Effector CD8-positive, alpha-beta T cell (primary cell): Measurements from ENCODE around the gene HENMT1.
"Not testable (repeated sequence)": the region's sequence is repeated elsewhere in the genome, so short reads cannot be mapped to it uniquely, and the experiment has no call there.

Experiments
- DNase-seq: peaks from one replicate; lab custom pipeline; 2025; lab: John Stamatoyannopoulos, UW
- total RNA-seq, 4 experiments: gene quantifications; one replicate each; lab custom pipeline; 2026; lab: John Stamatoyannopoulos, UW

Gene HENMT1
- 30.6 to 60.5 (median 42.2) reads per million in 4 experiments for total RNA-seq

DNA sequence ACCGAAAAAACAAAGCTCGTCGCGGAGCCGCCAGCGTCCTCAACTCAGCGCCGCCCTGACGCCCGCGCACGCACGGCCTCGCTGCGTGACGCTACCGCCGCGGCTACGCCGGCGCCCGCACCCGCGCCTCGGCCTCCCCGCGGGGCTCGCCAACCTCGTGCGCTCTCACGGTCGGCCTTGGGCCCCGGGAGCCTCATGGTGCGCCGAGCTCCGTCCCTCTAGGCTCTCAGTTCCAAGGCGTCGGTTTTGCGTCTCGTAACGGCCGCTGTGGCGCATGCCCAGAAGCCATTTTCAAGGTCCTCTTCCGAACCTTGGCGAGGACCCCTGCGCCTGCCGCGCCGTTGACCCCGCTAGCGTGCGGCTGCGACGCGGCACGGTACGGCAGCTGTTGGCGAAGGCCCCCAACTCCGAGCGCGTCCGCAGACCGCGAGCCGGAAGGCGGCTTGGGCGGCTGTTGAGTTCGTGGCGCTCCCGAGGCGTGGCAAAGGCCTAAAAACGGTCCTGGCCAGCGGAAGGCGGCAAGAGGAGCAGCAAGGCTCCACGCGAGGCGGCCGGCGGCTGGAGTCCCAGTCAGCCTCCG, at the start of gene HENMT1:
Gene HENMT1, minus strand, starts transcription at position 64 of the 580 bp plus-strand sequence. CDS start 1,209 bp downstream, outside the sequence.
- peak; percentile 71 for DNase-seq

DNA sequence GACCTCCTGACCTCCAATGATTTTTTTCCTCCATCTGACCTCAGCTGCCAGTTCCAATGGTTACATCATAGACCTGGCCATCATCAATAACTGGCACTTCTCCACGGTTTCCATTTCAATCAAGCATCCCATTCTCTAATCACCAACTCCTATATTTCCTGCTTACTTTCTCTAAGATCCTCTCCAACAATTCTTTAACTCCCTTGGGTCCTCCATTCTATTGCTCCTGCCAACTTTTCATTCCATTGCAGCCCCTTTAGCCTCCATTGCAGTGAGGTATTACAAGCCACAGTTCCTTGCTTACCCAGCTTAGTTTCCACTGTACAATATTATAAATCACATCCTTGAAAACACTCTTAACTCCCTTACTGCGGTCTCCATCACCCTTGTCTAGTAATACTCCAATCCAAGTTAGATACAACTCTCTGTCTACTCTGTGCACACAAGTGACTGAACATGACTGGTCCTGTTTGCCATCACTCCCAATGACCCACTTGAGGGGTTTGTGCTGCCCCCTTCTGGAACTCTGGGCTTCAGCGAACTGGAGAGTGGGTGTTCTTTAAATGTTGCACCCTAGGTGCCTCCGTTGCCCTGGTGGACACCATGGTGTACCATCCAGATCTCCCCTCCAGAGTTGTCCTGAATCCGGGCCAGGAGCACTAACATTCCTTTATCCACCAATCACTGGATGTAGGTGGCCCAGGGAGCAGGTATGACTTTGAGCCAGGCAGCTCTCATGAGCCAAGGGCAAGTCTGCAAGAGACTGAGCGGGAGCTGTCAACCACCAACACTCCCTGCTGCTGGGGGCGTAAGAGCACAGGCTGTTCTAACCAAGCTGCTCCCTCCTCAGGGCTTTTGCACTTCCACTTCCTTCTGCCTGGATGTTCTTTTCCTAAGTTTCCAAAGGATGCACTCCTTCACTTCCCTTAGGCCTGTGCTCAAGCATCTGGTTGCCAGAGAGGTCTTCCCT, 48.1 kb upstream of the HENMT1 start:
- peak; percentile 43 for DNase-seq

GRCh38 chr1:108706643-108707042, 45.8 kb upstream of the HENMT1 start:
- no peak for DNase-seq

- no peak for DNase-seq
Measured at GRCh38 chr1:108704496-108704895, 43.6 kb upstream of the HENMT1 start.

GRCh38 chr1:108703939-108704338, 43.0 kb upstream of the HENMT1 start:
- no peak for DNase-seq

DNA sequence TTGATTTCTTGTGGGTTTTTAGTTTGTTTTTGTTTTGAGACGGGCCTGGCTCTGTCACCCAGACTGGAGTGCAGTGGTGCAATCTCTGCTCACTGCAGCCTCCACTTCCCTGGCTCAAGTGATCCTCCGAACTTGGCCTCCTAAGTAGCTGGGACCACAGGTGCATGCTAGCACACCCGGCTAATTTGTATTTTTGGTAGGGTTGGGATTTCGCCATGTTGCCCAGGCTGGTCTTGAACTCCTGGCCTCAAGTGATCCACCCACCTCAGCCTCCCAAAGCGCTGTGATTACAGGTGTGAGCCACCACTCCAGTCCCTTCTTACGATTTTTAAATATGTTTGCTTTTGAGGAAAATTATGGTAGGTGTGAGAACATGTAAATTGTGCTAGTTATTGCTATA, 41.2 kb upstream of the HENMT1 start:
- not testable (repeated sequence) for DNase-seq

- no peak for DNase-seq
Measured at GRCh38 chr1:108701176-108701849, 40.4 kb upstream of the HENMT1 start.

GRCh38 chr1:108699375-108700332, 38.8 kb upstream of the HENMT1 start:
- DNase-seq, result no peak

DNA sequence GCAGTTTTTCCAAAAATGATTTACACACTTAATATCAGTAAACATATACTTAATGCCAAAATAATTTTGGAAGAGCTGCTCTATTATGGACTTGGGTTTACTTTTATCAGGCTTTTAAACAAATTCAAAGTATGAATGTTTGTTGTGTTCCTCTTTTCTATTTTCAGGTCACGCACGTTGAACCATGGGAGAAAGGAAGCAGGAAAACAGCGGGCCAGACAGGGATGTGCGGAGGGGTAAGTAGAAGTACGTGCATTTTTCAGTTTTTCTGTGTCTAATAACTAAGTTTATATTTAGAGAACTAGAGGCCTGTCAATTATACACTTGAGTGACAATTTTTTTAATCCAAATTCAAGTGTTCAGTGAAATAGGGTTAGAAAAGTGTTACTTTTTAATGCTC, 34.6 kb upstream of the HENMT1 start:
- DNase-seq, result no peak

DNA sequence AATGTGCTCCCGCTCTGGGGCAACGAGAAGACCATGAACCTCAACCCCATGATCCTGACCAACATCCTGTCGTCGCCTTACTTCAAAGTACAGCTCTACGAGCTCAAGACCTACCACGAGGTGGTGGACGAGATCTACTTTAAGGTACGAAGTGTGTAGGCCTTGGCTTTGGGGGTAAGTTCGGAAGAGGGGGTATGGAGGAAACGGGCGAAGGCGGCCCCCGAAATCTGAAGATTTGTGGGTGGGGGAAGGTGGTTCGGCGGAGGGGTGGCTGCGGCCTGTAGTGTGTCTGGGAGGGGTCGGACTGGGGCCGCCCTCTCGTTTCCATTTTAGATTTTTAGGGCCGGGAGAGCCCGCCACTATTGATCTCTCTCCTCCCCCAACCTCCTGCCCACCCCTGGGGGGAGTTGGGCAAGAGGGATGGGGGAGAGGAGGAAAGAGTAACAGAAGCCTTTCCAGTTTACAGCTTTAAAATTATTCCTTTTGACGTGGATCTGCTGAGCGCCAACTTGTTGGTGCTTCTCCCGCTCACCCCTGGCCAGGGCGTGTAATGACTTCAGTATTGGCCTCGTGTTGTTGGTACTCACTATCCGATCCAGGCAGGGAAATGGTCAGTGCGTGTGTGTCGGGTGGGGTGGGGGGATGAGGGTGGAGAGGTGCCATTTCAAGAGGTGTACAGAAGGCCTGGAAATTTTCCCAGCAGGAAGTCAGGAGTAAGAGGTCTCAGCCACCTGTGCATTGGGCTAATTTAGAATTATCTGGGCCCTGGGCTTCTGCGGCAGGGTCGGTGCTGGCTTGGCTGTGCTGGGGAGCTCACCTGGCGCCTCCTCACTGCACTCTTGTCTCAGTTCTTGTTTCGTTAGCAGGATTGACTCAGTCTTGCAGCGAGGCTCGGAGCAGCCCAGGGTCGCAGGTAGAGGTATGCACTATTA, 32.1 kb upstream of the HENMT1 start:
- DNase-seq, result peak; percentile 74

DNA sequence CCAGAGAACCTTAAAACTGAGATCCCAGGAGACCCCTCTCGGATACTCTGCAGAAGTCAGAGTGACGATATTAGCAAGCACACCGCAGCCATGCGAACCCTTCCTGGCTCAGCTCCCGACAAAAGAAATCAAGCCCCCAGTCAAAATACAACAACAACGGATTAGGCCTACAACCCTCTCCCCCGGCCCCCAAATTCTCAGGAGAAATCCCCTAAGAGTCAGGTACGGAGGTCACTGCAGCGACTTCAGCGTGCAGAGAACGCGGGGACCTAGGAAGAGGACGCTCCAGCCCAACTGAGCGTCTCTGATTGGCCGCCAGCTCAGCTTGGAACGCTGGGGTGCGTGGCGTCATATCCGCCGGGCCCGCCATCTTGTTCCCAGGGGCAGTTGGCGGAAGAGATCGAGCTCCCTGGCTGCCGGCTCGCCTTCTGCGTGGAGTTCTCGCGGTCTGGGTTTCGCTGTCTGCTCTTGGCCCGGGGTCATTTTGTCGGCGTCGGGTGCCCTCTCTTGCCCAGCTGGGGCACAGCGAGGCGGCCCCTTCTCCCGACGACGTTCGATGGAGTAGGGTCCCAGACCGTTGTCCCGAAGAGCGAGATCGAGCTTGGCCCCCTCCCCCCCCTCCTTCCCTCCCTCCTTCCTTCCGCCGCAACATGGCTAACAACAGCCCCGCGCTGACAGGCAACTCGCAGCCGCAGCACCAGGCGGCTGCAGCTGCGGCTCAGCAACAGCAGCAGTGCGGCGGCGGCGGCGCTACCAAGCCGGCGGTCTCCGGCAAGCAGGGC, 31.2 kb upstream of the HENMT1 start, which contains the start of gene PRPF38B:
Gene PRPF38B, plus strand, starts transcription at position 369 of the 782 bp plus-strand sequence. Its CDS starts 282 bp downstream, at position 651.
- DNase-seq, result peak; percentile 87

DNA sequence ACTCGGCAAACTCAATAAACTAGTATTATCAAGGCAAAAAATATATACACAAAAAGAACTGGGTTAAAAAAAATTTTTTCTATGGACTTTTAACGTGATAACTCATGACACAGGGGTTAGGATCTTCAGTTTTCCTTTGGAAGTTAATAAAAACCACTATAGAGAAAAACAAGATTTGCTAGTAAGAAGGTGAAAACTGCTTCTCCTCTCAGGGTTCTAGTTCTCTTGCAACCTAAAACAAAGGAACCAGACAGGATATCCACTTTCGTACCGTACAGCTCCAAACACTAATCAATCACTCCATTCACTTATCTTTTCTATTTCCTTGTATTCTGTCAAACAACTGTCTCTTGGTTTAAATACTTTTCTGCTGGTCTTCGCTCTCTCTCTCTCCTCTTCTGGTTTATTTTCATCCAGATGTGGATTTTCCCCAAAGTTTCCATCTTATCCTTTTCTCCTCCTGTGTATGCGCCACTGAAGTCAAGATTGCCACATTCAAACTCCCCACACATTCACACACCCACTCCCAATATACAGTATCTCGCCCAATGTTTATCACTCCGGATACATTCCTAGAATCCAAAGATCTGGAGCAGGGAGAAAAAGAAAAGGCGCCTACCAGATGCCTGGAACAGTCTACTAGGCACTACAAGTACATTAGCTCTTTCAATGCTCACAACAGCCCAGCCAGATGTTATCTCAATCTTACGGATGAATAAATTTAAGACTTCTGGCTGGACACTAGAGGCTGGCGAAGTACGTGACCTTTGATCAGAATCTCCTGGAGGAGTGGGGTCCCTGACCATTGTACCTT, 30.4 kb upstream of the HENMT1 start:
- DNase-seq, result no peak

DNA sequence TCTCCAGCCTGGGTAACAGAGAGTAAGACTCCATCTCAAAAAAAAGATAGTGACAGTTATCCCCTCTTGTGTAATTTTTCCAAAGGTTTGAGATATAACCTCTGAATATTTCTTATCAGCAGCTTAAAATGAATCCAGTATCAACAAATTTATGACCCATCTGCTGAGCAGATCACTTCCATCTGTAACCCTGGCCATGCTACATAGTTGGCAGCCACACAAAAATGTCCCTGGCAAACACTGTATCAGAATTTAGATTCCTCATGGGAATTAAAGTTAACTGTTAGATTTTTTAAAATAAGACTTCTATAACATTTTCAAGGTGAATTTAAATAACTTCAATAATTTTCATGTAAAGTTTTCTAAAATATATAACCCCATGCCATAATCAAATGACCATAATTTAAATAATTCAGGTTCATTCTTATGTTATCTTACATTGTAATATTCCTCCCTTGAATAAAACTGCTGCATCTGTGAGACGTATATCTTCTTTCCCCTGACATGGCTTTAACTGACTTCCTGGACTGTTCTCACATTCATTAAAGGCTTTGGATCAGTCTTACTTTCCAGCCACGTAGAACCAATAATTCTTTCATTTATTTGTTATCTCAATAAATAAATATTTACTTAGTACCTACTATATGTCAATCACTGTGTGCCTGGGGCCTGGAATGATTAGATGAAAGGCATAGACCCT, 25.9 kb upstream of the HENMT1 start:
- DNase-seq, result no peak

- DNase-seq, result no peak
Measured at GRCh38 chr1:108685529-108685928, 24.6 kb upstream of the HENMT1 start.

DNA sequence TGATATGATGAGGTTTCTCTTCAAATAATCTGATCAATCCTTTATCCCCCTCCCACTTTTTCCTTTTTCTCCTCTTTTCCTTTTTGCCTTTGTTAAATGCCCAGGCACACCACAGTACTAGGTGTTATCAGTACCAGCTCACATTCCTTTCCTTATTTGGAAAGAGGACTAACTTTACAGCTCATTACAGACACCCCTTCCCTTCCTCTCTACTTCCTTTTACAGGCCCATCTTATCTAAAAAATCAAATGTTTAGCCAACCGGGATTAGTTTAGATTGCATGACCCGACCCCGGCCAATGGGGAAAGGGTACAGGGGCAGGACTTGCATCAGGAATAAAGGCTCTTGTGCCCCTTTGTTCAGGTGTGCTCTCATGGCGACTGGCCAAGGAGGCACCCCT, 20.8 kb upstream of the HENMT1 start:
- not testable (repeated sequence) for DNase-seq

- DNase-seq, result no peak
Measured at GRCh38 chr1:108679586-108680213, 18.8 kb upstream of the HENMT1 start.

- no peak for DNase-seq
Measured at GRCh38 chr1:108678706-108679105, 17.8 kb upstream of the HENMT1 start.
